A673 (cell line): ENCODE results near the gene PDE9A.

Experiments
- EZH2 ChIP-seq: fragments of 200-600 bp; sonication (generic); IDR thresholded peaks from 2 replicates; pipeline ENCODE4 v1.6.1; 2017; ENCODE audit warnings: borderline replicate concordance, low read depth, mild to moderate bottlenecking, mixed read lengths, antibody characterized with exemption, low read length; ENCODE audit not compliant: poor library complexity, severe bottlenecking
- TF ChIP-seq, protein P1 (sequence below): fragments of 300-800, 200-600 bp; sonication (generic); conservative IDR thresholded peaks from 2 replicates; pipeline ENCODE4 v1.5.1; 2017; ENCODE audit warnings: low read depth, mild to moderate bottlenecking, antibody characterized with exemption, low read length, moderate library complexity, mixed read lengths

DNA sequence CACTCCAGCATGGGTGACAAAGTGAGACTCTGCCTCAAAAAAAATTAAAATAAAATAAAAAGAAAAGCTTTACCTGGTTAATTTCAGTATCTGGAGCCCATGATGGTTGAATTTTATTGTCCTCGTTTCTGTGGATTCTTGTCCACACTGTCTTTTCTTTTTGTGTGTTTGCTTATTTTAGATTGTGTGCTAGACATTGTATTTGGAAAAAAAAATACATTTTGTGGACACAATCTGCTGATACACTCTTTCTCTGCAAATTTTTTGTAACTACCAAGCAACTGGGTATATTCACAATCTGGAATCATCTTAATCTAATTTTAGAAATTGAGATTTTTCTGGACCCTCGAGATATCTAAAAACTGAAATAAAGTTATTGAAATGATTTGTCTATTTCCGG is 41.6 kb upstream of the PDE9A start:
- TF ChIP-seq, protein P1, sequence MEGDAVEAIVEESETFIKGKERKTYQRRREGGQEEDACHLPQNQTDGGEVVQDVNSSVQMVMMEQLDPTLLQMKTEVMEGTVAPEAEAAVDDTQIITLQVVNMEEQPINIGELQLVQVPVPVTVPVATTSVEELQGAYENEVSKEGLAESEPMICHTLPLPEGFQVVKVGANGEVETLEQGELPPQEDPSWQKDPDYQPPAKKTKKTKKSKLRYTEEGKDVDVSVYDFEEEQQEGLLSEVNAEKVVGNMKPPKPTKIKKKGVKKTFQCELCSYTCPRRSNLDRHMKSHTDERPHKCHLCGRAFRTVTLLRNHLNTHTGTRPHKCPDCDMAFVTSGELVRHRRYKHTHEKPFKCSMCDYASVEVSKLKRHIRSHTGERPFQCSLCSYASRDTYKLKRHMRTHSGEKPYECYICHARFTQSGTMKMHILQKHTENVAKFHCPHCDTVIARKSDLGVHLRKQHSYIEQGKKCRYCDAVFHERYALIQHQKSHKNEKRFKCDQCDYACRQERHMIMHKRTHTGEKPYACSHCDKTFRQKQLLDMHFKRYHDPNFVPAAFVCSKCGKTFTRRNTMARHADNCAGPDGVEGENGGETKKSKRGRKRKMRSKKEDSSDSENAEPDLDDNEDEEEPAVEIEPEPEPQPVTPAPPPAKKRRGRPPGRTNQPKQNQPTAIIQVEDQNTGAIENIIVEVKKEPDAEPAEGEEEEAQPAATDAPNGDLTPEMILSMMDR = no peak
- no peak for TF ChIP-seq EZH2
